K562 (cell line): Measurements from ENCODE around the gene ZFYVE1. TPM values are rescaled to one million over a fixed set of nuclear protein-coding genes. Genes with fewer than 3 reads are reported as not detected.
A peak's percentile ranks its signal among the peaks of the same experiment; 100 is the strongest.

ENCODE experiments used
- ATF1 ChIP-seq, 2 experiments: fragments of 450-650 bp in 1 of 2; IDR thresholded peaks; 2 replicates each; pipeline ENCODE4 v1.6.1; 2016; ENCODE audit warnings: missing compliant biosample characterization in 1 of 2, missing genetic modification characterization in 1 of 2
- ATF7 ChIP-seq: fragments of 450-650 bp; IDR thresholded peaks from 2 replicates; pipeline ENCODE4 v1.7.1; 2014; ENCODE audit warnings: mild to moderate bottlenecking, moderate library complexity
- GABPB2 ChIP-seq: fragments of 250-450 bp; sonication (Bioruptor Pico); conservative IDR thresholded peaks from 2 replicates; pipeline ENCODE4 v1.5.1; 2021; ENCODE audit warnings: mild to moderate bottlenecking
- MGA ChIP-seq: fragments of 450-650 bp; IDR thresholded peaks from 2 replicates; pipeline ENCODE4 v1.6.1; 2016; ENCODE audit warnings: mild to moderate bottlenecking, moderate library complexity
- SAFB ChIP-seq: fragments of 200-400 bp; formaldehyde crosslinking; IDR thresholded peaks from 2 replicates; pipeline ENCODE4 v1.6.1; 2017; ENCODE audit warnings: low read depth, low read length, borderline replicate concordance
- SMAD2 ChIP-seq: fragments of 150-350 bp; IDR thresholded peaks from 2 replicates; pipeline ENCODE4 v1.6.1; 2014; ENCODE audit warnings: low read depth, mild to moderate bottlenecking, low read length
- TEAD1 ChIP-seq, 2 experiments: fragments of 450-650 bp in 1 of 2; sonication (generic) in 1 of 2; formaldehyde crosslinking; IDR thresholded peaks; 2 replicates each; pipeline versions ENCODE4 v1.4.0 to v1.8.0; 2020 to 2022; ENCODE audit warnings: mild to moderate bottlenecking in 2 of 2, missing genetic modification reagents in 1 of 2
- TGIF2 ChIP-seq: sonication (generic); formaldehyde crosslinking; IDR thresholded peaks from 2 replicates; pipeline ENCODE4 v1.8.1; 2022; ENCODE audit warnings: mild to moderate bottlenecking, missing genetic modification reagents, moderate library complexity
- ZNF282 ChIP-seq: sonication (generic); formaldehyde crosslinking; IDR thresholded peaks from 2 replicates; pipeline ENCODE4 v1.8.1; 2023; ENCODE audit warnings: missing genetic modification reagents
- ZNF316 ChIP-seq: fragments of 450-650 bp; IDR thresholded peaks from 2 replicates; pipeline ENCODE4 v1.6.1; 2016
- ZNF77 ChIP-seq: fragments of 250-450 bp; sonication (Bioruptor Pico); IDR thresholded peaks from 2 replicates; pipeline ENCODE4 v1.5.0; 2020
- polyA plus RNA-seq, 8 experiments: library from polyadenylated mRNA; depleted of rRNA in 4 of 8; stranded (reverse) in 5 of 8; unstranded in 3 of 8; fragments of >200 nt; fragmentation: Nextera tagmentation in 2 of 8; fragmentation: Illumina TruSeq in 1 of 8; extraction: Ambion mirVana in 2 of 8; extraction: Trizol in 1 of 8; gene quantifications; 2 replicates each; pipeline versions ENCODE4 v1.2.1 to v1.2.3, GENCODE V29; 2011 to 2014; ENCODE audit warnings: inconsistent platforms in 1 of 8, missing spikeins in 1 of 8
- total RNA-seq, 7 experiments: library from RNA; depleted of rRNA in 6 of 7; stranded (reverse); fragments of >200 nt in 6 of 7; fragmentation: Illumina TruSeq in 2 of 7; extraction: Trizol in 2 of 7; gene quantifications; 2 replicates each; pipeline versions ENCODE4 v1.2.1 to v1.2.3, GENCODE V29; 2011 to 2021; ENCODE audit warnings: low replicate concordance in 1 of 7
- TF ChIP-seq, protein P1 (sequence below), 2 experiments: fragments of 450-650 bp; conservative IDR thresholded peaks; 2 replicates each; pipeline ENCODE4 v1.6.1; 2017; ENCODE audit warnings: mild to moderate bottlenecking in 2 of 2, moderate library complexity in 2 of 2
- TF ChIP-seq, protein P2 (sequence below): fragments of 450-650 bp; formaldehyde crosslinking; IDR thresholded peaks from 2 replicates; pipeline ENCODE4 v1.4.0; 2020; ENCODE audit warnings: mild to moderate bottlenecking, moderate library complexity

The ZFYVE1 gene
- total and polyA plus RNA-seq, 9 of the 15 experiments (the other 6 are each of a cell fraction or from before 2014, with no cell fraction given): 0.62 to 5.5 (median 3.4) TPM

DNA sequence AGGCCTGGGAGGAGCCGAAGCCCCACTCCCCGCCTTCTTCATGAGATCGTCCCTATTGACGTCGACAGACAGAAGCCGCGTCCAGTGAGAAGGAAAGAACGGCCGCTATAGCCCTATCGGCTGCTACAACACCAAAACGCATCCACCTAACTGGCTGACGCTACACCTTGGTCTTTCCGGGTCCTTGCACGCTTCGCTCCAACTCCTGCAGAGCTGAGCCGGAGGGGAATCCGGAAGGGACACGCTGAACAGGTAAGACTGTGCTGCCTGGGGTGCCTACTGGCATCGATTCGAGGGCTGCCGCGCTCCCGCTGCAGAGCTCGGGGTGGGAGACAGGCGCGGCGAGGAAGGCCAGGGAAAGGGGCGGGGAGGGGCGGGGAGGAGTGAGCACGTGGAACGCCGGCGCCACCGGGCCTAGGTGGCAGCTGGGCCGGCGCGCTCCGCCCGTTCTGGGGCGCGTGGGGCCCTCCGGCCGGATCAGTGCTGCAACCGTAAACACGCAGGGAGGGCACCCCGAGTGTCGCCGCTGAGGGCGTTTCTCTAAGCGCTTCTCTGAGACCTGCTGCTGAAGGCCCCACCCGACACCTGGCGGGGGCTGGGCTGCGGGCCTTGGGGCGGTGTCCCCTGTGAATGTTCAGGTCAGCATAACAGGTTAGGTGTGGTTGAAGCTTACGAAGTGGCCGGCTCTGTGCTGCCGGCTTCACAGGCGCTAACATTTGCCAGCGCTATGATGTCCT, 100.4 kb downstream of the ZFYVE1 start, which contains the start of gene DCAF4 (continued):
- TF ChIP-seq, protein P1, sequence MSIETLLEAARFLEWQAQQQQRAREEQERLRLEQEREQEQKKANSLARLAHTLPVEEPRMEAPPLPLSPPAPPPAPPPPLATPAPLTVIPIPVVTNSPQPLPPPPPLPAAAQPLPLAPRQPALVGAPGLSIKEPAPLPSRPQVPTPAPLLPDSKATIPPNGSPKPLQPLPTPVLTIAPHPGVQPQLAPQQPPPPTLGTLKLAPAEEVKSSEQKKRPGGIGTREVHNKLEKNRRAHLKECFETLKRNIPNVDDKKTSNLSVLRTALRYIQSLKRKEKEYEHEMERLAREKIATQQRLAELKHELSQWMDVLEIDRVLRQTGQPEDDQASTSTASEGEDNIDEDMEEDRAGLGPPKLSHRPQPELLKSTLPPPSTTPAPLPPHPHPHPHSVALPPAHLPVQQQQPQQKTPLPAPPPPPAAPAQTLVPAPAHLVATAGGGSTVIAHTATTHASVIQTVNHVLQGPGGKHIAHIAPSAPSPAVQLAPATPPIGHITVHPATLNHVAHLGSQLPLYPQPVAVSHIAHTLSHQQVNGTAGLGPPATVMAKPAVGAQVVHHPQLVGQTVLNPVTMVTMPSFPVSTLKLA (conservative IDR thresholded peaks at IDR 0.05): peak; percentile 98 to 99
- no peak for TF ChIP-seq SMAD2
- TF ChIP-seq, protein P2, sequence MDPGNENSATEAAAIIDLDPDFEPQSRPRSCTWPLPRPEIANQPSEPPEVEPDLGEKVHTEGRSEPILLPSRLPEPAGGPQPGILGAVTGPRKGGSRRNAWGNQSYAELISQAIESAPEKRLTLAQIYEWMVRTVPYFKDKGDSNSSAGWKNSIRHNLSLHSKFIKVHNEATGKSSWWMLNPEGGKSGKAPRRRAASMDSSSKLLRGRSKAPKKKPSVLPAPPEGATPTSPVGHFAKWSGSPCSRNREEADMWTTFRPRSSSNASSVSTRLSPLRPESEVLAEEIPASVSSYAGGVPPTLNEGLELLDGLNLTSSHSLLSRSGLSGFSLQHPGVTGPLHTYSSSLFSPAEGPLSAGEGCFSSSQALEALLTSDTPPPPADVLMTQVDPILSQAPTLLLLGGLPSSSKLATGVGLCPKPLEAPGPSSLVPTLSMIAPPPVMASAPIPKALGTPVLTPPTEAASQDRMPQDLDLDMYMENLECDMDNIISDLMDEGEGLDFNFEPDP (CRISPR knock-in tag): no peak
- TF ChIP-seq GABPB2 (CRISPR knock-in tag): no peak
- TF ChIP-seq ZNF316: peak; percentile 53
- peak; percentile 55 for TF ChIP-seq ATF7
- TF ChIP-seq ZNF77: no peak
- TF ChIP-seq TGIF2 (CRISPR knock-in tag): 0 out of 2 replicates have a peak, but pooled peaks have one; percentile 68
- peak; percentile 56; the same call in 1 of the 2 replicates for TF ChIP-seq SAFB
- TF ChIP-seq TEAD1 (CRISPR knock-in tag; IDR thresholded peaks at IDR 0.05): peak in 1 of 2 experiments; percentile 63; a peak in 1 of 4 replicates
- no peak for TF ChIP-seq ZNF282 (CRISPR knock-in tag)
- TF ChIP-seq MGA: peak; percentile 29; the same call in 1 of the 2 replicates
- TF ChIP-seq ATF1 (CRISPR knock-in tag; IDR thresholded peaks at IDR 0.05): no peak
- peak; percentile 88 for TF ChIP-seq ATF1 (tag; IDR thresholded peaks at IDR 0.05)
